ENCODE measurements around the gene PBX2. TPM values are rescaled to one million over a fixed set of nuclear protein-coding genes. Genes with fewer than 3 reads are reported as not detected.

Gene PBX2
- total and polyA plus RNA-seq, 10 of the 15 experiments (the other 5 are each of a cell fraction or from before 2014, with no cell fraction given): 0.84 to 66.5 (median 20.6) TPM

- FAIRE-seq (no peak), DNase-seq (ENCODE audit: low read depth, low spot score) (no peak), ATAC-seq (no peak)
- no peaks in the 10 kb centered on the region for H3K27me3 ChIP-seq (replicated peaks in 1 of 2; ENCODE audit: control insufficient read depth in 2 of 2, insufficient read depth in 2 of 2, low read length in 1 of 2)
- no peaks in the 10 kb centered on the region for H3K9me3 ChIP-seq (replicated peaks; ENCODE audit: control insufficient read depth, insufficient read depth, low read length)
- CTCF ChIA-PET: interaction anchor here (1.4 kb wide), 1 partner anchor 45 kb away, joined by 3 read pairs; no protein-coding TSS in a partner anchor
- H3K27ac ChIP-seq (ENCODE audit: control insufficient read depth, insufficient read depth): no peak overlapping the region
- BruUV-seq (replicated peaks): no TSS peak
- intact Hi-C loops (cut with micrococcal nuclease; ENCODE audit: unreplicated experiment): no loop called here
- no peaks in the 10 kb centered on the region for H3K36me3 ChIP-seq (ENCODE audit: control insufficient read depth in 2 of 2, insufficient read depth in 2 of 2, low read length in 1 of 2)
- RAD21 ChIA-PET (ENCODE audit: unreplicated experiment): no interaction called here
- H2AFZ ChIP-seq (ENCODE audit: control insufficient read depth, low read depth, low read length): no peak overlapping the region
- WGBS (ENCODE audit: insufficient coverage, insufficient replicate concordance, low lambda C conversion rate, missing lambda C conversion rate): 50% methylated on average over 9 of the region's 9 CpGs
- H3K4me3 ChIP-seq: no peak overlapping the region
- no peaks in the 10 kb centered on the region for H4K20me1 ChIP-seq (ENCODE audit: control insufficient read depth, insufficient read depth)
- no peak for TF ChIP-seq CBX3 (IDR thresholded peaks at IDR 0.05; ENCODE audit: borderline replicate concordance, low read depth)
- TF ChIP-seq ETV6 (conservative IDR thresholded peaks at IDR 0.05 in 1 of 2, IDR thresholded peaks at IDR 0.05 in 1 of 2; ENCODE audit: borderline replicate concordance in 1 of 2, low read depth in 1 of 2): no peak
- no peak overlapping the region for H3K4me2 ChIP-seq (ENCODE audit: control insufficient read depth, insufficient read depth)
- H3K4me1 ChIP-seq (ENCODE audit: control insufficient read depth, insufficient read depth, low read length): no peaks in the 10 kb centered on the region
- POLR2A ChIA-PET: no interaction called here
- in situ Hi-C loops (cut with MboI): no loop called here
- no peaks in the 10 kb centered on the region for H3K79me2 ChIP-seq (ENCODE audit: control insufficient read depth, insufficient read depth, low read length)
- H3K9ac ChIP-seq (ENCODE audit: control insufficient read depth, insufficient read depth, low read length): no peak overlapping the region
- SMC1A ChIA-PET (ENCODE audit: uncharacterized antibody, unreplicated experiment): no interaction called here
Observed at GRCh38 chr6:32203426-32204267, 13.6 kb upstream of the PBX2 start.

- no peaks in the 10 kb centered on the region for H3K79me2 ChIP-seq (ENCODE audit: control insufficient read depth, insufficient read depth, low read length)
- RAD21 ChIA-PET (ENCODE audit: unreplicated experiment): no interaction called here
- intact Hi-C loops (cut with micrococcal nuclease; ENCODE audit: unreplicated experiment) (no loop called here), in situ Hi-C loops (cut with MboI) (no loop called here)
- ATAC-seq (no peak), FAIRE-seq (no peak), DNase-seq (ENCODE audit: low read depth, low spot score) (no peak)
- no peak overlapping the region for H3K4me3 ChIP-seq
- H3K36me3 ChIP-seq (ENCODE audit: control insufficient read depth in 2 of 2, insufficient read depth in 2 of 2, low read length in 1 of 2): no peaks in the 10 kb centered on the region
- peaks cover 3% of the 10 kb centered on the region for H3K4me1 ChIP-seq (ENCODE audit: control insufficient read depth, insufficient read depth, low read length)
- no peaks in the 10 kb centered on the region for H3K27me3 ChIP-seq (replicated peaks in 1 of 2; ENCODE audit: control insufficient read depth in 2 of 2, insufficient read depth in 2 of 2, low read length in 1 of 2)
- H2AFZ ChIP-seq (ENCODE audit: control insufficient read depth, low read depth, low read length): no peak overlapping the region
- SMC1A ChIA-PET (ENCODE audit: uncharacterized antibody, unreplicated experiment): no interaction called here
- CTCF ChIA-PET: interaction anchor here (0.6 kb wide), 1 partner anchor 83 kb away, joined by 3 read pairs; no protein-coding TSS in a partner anchor
- 57% methylated on average over 9 of the region's 9 CpGs for WGBS (ENCODE audit: insufficient coverage, insufficient replicate concordance, low lambda C conversion rate, missing lambda C conversion rate)
- no TSS peak for BruUV-seq (replicated peaks)
- H3K27ac ChIP-seq (ENCODE audit: control insufficient read depth, insufficient read depth): no peak overlapping the region
- no peak overlapping the region for H3K4me2 ChIP-seq (ENCODE audit: control insufficient read depth, insufficient read depth)
- no peak overlapping the region for H3K9ac ChIP-seq (ENCODE audit: control insufficient read depth, insufficient read depth, low read length)
- POLR2A ChIA-PET: no interaction called here
- H4K20me1 ChIP-seq (ENCODE audit: control insufficient read depth, insufficient read depth): no peaks in the 10 kb centered on the region
- H3K9me3 ChIP-seq (replicated peaks; ENCODE audit: control insufficient read depth, insufficient read depth, low read length): no peaks in the 10 kb centered on the region
- no peak for TF ChIP-seq ZNF274 (IDR thresholded peaks at IDR 0.05; ENCODE audit: insufficient read depth, insufficient read length)
- no peak for TF ChIP-seq SMARCA5 (IDR thresholded peaks at IDR 0.05)
- no peak for TF ChIP-seq SREBF1 (IDR thresholded peaks at IDR 0.05; ENCODE audit: low read length)
- no peak for TF ChIP-seq RFX5 (IDR thresholded peaks at IDR 0.05; ENCODE audit: low read depth, low read length)
- TF ChIP-seq CREM (IDR thresholded peaks at IDR 0.05; ENCODE audit: low read depth): no peak
- no peak for TF ChIP-seq TCF3 (IDR thresholded peaks at IDR 0.05; ENCODE audit: borderline replicate concordance, insufficient read depth, low read depth, low read length)
- TF ChIP-seq ZNF687 (IDR thresholded peaks at IDR 0.05): no peak
Observed at GRCh38 chr6:32202186-32202585, 12.2 kb upstream of the PBX2 start.
